ENCODE results near the gene ASF1B.

Gene ASF1B

DNA sequence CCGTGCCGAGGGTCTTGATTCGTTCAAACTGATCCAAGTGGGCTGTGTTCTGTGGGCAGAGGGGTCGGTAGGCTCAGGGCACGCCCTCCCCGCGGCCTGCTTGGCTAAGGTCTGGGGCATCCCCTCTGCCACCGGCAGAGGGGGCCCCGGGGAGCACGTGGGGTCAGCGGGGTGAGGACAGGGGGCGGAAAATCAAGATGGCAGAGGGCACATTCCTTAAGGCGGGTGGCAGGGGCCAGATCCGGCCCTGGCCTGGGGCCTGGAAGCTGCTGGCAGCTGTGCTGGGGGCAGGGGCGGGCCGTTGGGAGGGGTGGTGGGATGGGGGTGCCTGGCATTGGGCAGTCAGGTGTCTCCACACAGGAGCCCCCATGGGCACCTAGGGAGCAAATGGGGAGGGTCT, 29.5 kb downstream of the ASF1B start:
- DNase-seq = no peak

DNA sequence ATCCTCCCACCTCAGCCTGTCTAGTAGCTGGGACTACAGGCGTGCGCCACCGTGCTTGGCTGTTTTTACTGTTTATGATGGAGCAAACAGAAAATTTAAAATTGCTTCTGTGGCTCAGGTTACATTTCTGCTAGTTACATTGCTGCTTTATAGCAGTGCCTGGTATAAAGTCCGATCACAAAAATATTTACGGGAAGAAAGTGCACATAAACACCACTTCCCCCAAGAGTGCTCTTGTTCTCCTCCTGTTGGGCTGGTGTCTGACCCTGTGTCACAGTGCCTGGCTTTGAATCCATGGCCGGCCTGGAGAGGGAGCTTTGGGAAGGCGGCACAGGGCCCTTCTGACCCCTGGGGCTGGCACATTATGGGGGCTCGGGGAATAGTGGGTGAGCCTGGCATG, 30.7 kb downstream of the ASF1B start:
- DNase-seq = no peak

DNA sequence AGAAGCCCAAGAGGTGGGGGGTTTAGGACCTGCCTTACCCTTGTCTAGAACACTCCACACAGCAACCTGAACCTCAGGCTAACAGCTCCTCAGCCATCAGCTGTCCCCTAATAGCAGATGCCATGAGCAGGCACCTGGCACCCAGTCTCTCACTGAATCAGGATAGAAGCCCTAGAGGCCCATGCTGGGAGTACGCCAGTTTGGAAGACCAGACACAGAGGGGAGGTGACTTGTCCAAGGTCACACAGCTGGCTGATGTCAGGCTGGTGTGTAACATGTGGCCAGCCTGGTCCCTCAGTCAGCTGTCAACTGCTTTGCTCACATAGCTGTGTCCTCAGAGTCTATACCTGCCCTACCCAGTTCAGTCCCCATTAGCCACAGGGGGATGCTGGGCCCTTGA, 33.1 kb downstream of the ASF1B start:
- DNase-seq = no peak

DNA sequence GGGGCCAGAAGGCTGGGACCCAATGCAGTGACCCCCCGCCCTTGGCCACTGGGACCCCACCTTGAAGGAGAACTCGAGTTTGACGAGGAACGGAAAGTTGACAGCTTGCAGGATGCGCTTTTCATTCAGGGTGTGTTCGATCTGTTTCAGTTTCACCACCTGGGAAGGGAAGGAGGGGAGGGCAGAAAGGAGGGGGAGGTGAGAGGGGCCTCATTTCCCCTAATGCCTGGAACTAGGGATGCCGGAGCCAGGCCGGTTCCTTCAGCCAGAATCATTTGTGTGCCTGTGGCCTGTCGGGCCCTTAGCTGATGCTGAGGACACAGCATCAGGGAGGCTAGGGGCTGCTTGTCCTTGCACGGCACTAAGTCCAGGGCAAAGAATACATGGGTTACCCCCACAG, 33.6 kb downstream of the ASF1B start:
- no peak for DNase-seq

DNA sequence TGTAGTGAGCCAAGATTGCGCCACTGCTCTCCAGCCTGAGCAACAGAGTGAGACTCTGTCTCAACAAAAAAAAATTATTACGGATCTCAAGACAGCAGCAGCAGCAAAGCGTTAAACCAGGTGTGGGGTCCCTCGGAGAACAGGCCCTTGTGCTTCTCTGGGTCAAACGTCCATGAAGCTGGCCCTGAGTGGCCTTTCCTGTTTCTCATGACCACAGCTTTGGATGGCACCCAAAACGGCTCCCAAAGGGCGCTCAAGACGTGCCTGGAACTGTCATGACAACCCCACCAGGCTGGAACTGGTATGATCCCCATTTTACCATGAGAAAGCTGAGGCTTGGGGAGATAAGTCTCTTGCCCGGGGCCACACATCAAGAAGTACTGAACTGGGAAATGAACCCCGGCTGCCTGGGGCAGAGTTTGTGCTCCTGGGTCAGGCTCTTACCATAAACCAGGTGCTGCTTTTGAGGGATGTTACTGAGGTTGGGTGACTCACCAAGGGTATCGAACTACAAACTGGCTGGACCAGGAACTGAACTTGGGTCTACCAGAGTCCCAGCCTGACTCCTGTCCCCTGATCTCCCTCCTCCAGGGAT, 34.2 kb downstream of the ASF1B start:
- DNase-seq = no peak

DNA sequence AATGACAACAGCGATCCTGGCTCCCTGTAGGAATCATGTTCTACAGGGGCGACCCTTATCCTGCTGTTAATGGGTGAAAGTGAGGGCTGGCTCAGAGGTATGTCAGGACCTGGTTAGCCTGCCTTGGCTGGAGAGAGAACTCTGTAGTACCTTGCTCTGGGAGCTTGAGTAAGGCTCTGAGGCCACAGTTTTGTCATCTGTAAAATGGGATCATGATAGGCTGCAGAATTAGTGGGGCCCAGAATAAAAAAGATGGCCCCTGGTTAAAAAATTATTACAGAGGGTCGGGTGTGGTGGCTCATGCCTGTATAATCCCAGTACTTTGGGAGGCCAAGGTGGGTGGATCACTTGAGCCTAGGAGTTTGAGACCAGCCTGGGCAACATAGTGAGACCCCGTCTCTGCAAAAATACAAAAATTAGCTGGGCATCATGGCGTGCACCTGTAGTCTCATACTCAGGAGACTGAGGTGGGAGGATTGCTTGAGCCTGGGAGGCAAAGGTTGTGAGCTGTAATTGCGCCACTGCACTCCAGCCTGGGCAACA, 35.3 kb downstream of the ASF1B start:
- DNase-seq = no peak

DNA sequence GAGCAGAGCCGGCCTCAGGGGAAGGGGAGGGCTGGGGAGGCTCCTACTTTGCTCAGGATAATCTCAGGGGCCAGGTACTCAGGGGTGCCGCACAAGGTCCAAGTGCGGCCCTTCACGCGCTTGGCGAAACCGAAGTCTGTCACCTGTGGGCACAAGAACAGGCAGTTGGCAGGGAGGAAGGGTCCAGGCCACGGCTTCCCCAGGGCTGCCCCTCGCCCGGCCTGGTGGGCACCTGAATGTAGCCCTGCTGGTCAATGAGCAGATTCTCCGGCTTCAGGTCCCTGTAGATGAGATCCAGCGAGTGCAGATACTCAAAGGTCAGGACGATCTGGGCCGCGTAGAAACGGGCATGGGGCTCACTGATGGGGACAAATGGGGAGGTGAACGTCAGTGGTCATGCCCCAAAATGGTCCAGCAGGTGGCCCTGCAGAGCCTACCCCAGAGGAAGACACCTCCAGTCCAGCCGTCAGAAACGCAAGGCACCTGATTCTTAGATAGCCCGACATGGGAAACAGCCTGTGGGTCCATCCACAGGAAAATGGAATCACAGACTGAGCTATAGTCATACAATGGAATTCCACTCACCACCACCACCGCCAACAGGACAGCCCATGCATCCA, 38.7 kb downstream of the ASF1B start:
- no peak for DNase-seq

DNA sequence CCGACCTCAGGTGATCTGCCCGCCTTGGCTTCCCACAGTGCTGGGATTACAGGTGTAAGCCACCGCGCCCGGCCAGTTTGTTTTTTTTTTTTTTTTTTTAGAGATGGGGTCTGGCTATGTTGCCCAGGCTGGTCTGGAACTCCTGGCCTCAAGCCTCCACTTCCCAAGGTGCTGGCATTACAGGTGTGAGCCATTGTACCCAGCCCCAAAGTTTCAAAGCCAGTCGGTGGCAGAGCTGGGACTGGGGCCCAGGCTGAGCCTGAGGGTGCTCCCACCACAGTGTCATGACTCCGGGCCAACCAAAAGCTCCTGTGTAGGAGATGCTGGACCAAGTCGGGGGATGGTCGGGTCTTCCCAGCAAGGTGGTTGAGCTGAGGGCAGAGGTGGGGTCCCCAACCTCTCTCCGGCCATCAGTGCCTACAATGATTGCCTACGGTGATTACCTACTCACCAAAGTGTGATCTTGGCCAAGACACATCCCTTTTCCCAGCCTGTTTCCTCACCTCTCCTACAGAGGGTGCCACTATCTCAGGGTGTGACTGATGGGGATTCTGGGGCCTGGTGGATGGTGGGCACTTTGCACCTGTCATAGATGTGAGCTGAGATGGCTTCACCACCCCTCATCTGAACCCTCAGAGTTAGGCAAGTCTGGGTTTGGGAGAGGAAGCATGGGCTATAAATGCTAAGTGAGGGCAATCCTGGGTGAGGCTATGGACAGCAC, 40.0 kb downstream of the ASF1B start:
- no peak for DNase-seq

DNA sequence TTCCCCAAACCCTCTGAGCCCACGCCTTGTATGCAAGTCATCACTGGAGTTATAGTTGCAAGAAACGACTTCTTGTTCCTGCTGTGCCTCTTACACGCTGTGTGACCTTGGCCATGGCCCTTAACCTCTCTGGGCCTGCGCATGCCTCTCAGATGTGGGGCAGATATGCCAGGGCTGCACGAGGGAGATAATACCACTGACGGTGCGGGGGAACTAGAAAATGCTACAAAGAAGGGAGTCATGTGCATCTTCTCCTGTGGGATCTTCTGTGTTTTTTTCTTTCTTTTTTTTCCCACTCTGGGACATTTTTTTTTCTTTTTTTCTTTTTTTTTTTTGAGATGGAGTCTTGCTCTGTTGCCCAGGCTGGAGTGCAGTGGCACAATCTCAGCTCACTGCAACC, 41.5 kb downstream of the ASF1B start:
- DNase-seq = no peak

DNA sequence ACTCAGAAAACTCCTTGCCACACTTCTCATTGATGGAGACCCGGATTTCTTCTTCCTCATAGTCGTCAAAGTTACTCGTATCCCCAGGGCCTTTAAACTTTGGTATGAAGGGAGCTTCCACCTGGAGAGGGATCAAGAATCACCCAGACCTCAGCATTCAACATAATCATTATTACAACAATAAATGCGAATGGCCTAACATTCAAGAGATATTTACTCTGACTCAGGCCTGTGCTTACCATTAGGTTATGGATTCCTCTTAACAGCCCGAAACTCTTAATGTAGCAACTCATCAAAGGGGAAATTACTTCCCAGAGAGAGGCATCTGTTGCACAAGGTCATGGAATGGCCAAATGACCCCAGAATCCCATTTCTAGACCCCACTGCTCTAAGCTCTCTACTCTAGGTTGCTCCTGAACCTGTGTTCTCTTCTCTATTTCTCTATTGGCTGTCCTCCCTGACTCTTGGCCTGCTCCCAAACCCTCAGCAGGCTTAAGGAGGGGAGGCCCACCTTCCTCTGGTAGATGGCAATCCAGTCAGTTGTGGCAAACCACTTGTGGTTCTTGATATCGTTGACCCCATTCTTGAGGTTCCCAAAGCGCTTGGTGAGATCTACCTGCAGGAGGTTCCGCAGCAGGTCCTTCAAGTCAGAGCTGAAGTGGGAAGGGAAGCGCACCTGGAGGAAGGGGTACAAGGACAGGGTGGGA, 43.1 kb downstream of the ASF1B start:
- DNase-seq = no peak

DNA sequence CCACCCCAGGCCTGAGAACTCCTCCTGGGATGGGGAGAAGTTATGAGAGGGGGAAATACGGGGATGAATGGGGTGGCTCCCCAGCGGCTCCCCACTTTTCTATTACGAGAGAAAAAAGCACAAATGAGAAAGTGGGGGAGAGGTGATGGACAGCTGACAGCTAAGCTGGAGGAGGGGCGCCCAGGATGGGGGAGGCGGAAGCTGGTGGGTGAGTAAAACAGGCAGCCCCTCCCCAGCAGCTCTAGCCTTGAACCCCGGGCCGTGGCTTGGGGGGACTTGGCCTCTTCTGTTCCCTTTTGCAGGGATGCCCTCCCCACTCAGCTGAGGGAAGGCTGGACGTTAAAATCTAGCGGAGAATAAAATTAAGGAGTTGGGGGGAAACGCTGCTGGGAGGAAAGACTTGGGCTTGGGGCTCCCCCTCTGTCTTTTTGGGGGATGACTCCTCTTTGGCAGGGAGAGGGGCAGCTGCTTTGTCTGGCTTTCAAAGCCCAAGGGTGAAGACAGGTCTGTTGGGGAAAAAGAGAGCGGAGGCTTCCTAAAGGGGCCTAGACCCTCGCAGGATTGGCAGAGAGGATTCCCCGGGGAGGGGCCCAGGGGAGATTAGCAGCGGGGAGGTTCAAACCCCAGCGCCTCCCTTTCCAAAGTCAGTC, 44.5 kb downstream of the ASF1B start:
- peak; percentile 53 for DNase-seq

DNA sequence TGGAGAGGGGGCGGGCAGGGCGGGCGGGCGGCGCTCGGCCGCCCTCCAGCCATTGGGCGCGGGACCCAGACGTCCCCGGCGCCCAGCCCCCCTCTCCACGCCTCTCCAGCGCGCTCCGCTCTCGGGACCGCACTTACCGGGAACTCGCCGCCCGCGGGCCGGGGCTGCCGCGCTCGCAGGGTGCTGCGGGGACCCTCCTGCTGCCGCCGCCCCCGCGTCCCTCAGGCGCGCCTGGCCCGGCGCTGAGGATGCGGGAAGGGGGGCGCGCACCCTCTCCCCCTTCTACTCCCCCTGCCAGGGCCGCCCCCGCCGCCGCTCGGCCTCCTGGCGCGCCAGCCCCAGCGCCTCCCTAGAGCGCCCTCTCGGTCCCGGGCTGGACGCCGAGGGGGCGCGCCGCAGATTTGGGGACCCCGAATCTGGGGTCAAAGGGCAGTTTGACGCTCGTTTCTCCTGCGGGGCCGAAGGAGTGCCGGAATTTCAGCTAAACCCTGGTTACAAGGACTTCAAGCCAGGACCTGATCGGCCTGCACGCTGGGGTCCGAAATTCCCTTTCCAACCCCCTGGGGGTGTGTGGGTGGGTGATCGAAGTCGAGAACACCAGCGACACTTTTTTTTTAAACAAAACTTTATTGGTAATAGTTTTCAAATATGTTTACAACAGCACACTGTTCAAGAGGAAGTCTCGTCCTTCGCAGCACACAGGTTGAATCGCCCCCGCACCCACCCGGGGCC, 45.1 kb downstream of the ASF1B start:
- DNase-seq = peak; percentile 69

DNA sequence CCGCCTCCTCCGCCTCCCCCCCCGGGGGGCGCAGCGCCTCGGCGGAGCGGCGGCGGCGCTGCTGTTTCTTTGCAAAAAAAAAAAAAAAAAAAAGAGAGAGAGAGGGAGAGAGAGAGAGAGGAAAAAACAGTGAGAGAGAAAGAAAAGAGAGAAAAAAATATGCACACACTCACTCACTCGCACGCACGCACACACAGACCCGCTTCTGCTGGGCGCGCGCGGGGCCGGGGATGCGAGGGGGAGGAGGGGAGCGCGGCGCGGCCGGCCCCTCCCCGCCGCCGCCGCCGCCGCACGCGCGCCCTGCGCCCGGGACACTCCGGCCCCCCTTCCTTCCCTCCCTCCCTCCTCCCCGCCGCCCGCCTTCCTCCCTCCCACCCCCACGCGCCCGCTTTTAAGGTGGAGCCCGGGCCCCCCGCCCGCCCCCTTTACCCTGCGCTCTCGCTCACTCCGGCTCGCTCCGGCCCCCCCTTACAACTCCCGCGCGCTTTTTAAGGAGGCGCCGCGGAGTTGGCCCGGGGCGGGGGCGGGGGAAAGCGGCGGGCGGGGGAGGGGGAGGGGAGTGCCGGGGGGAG, 45.8 kb downstream of the ASF1B start, which contains the start of gene SAMD1:
Gene SAMD1 (minus strand): TSS at position 243 of the 572 bp plus-strand sequence.
- peak; percentile 89 for DNase-seq

DNA sequence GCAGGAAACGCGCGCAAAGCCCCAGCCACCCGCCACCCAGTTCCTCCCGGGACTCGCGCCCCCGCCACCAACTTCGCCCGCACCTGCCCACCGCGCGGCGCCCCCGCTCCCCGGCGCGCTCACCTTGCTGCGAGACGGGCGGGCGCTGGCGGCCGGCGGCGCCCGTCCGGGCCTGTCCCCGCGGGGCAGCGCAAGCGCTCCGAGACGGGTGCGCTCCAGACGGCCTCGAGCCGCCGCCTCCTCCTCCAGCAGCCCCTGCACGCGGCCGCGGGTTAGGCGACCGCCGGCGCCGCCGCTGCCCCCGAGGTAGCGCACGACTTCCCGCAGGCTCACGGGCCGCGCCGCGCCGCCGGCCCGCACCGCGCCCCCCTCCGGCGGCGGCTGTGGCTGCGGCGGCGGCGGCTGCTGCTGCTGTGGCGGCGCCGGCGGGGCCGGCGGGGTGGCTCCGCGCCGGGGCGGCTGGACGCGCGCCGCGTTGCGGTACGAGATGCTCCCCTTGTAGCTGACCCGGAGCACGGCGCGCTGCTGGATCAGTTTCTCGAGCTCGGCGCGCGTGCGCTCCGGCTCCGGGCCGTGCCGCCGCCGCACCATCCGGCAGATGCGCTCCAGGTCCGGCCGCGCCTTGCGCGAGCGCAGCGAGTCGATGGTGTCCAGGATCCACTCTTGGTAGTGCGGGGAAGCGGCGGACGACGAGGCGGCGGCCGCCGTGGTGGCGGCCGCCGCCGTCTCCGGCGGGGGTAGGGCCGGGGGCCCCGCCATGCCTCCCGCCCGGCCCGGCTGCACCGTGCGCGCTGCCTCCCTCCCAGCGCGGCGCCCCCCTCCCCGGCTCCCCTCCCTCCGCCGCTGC, 46.5 kb downstream of the ASF1B start:
- peak; percentile 39 for DNase-seq

DNA sequence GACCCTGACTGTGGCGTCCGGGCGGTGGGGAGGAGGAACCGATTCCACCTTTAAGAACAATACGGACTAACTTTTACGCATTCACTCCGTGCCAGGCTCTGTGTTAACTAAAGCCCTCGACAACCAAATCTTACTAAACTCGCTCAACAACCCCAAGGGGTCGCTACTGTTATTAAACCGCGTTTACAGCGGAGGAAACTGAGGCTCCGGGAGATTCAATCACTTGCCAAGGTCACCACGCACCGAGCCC, 47.1 kb downstream of the ASF1B start:
- no peak for DNase-seq

DNA sequence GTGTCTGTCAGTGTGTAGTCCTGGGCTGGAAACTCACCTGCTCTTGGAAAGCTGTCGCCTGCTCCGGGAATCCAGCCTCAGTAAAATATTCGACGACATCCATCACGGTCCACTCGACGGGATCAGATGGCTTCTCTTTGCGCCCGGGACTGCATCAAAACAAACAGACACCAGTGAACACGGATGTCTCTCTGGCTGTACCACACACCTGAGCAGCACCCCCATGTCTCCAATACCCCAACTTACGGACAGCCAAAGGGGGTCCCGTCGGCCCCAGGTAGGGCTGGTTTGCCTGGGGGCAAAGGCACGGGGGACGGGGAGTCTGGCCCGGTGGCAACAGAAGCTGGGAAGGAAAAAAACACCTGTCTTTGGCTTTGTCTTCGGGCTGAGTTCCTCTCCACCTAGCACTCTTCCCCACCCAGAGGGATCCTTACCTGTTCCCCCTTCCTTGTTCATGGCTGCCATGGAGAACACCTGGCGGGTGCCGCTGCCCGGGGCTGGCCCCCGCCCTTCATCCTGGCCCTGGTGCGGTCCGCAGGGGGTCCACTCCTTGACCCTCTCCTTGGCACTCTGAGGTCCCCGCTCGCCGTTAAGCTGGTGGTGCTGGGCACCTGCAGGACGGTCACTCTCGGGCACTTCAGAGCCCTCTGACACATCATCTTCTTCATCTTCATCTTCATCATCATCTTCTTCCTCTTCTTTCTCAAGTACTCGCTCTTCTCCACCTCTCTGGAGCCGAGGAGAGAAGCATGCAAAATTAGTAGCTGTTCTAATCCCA, 47.6 kb downstream of the ASF1B start:
- DNase-seq = no peak

DNA sequence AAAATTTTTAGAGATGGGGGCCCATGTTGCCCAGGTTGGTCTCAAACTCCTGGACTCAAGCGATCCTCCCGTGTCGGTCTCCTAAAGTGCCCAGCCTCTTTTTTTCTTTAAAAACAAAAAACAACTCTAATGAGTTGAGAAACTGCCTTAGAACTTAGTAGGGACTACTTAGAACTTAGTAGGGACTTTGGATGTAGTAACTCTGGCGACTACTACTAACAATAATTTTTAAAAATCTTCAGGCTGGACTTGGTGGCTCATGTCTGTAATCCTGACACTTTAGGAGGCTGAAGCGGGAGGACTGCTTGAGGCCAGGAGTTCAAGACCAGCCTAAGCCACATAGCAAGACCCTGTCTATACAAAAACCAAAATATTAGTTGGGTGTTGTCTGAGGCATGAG, 50.3 kb downstream of the ASF1B start:
- no peak for DNase-seq

DNA sequence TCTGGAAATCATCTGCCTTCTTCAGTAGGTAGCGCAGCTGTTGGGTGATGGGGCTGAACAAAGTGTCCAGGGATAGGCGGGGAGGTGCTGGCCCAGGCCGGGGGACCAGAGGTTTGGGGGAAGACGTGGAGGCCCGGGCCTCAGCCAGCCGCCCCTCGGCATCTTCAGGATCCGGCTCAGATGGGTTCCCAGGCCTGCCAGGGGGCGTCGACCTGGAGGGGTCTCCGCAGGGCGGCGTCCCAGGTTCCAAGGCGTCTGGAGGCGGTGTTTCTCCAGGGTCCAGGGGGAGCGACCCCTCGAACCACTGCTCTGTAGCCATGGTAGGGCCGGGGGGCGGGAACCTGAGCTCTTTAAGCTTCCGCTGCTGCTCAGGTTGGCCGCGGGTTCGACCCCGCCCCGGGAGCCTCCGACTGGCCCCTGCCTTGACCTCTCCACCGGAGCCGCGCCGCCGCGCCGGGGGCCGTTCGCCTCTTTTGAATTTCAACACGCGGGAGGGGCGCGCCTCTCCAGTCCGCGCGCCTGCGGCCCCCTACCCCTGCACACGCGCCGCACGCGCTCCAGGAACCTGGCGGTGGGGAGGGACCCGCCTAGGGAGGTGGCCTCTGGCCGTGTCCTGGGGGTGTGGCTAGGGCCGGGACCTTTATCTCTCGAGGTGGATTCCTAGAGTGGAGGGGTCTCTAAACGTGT, 50.9 kb downstream of the ASF1B start, which contains the start of gene C19orf67:
Gene C19orf67 (minus strand): TSS at position 475 of the 687 bp plus-strand sequence. CDS start 156 bp downstream, at position 319.
- DNase-seq = no peak

DNA sequence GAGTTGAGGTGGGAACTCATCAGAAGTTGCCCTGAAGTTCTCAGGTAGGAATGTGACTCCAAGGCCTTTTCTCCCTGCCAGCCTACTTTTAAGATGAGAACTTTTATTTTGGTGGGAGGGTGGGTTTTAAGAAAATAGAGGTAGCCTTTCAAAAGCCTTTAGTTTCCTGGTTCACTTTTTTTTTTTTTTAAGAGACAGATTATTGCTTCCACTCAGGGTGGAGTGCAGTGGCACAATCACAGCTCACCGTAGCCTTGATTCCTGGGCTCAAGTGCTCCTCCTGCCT, 53.8 kb downstream of the ASF1B start:
- DNase-seq = no peak

Measured in CD4-positive, alpha-beta T cell treated with Interleukin-15 for 1 hour (primary cell).